Osteocyte (in vitro differentiated cells): Measurements from ENCODE around the gene KAZN. TPM values are rescaled to one million over a fixed set of nuclear protein-coding genes. Genes with fewer than 3 reads are reported as not detected.

Source experiments
- DNase-seq: peaks from one replicate; pipeline ENCODE4 v3.0.0; 2021; ENCODE audit warnings: mixed read lengths; ENCODE audit not compliant: unreplicated experiment; ENCODE audit errors: extremely low spot score
- H3K27ac Mint-ChIP-seq: one replicate; pipeline ENCODE4 v1.8.0; 2021; ENCODE audit warnings: mild to moderate bottlenecking, mixed read lengths; ENCODE audit not compliant: unreplicated experiment
- H3K27me3 Mint-ChIP-seq: one replicate; pipeline ENCODE4 v1.8.0; 2021; ENCODE audit warnings: mixed read lengths; ENCODE audit not compliant: unreplicated experiment
- H3K36me3 Mint-ChIP-seq: one replicate; pipeline ENCODE4 v1.8.0; 2021; ENCODE audit warnings: mixed read lengths; ENCODE audit not compliant: unreplicated experiment
- H3K4me1 Mint-ChIP-seq: one replicate; pipeline ENCODE4 v1.8.0; 2021; ENCODE audit warnings: mixed read lengths; ENCODE audit not compliant: unreplicated experiment
- H3K4me3 Mint-ChIP-seq: one replicate; pipeline ENCODE4 v1.8.0; 2021; ENCODE audit warnings: mild to moderate bottlenecking, moderate library complexity, mixed read lengths; ENCODE audit not compliant: unreplicated experiment
- H3K9me3 Mint-ChIP-seq: one replicate; pipeline ENCODE4 v1.8.0; 2021; ENCODE audit warnings: mixed read lengths; ENCODE audit not compliant: unreplicated experiment
- CTCF ChIP-seq: fragments of 200-600 bp; sonication (generic); IDR thresholded peaks from 2 replicates; pipeline ENCODE4 v1.5.0; 2021; ENCODE audit warnings: antibody characterized with exemption, mild to moderate bottlenecking, moderate library complexity
- total RNA-seq: library from RNA; stranded (reverse); gene quantifications from 2 replicates; pipeline ENCODE4 v1.2.1, GENCODE V29; 2021

Gene KAZN
- total RNA-seq, 1 donor from 2014 or later: 47.1 TPM

- no peak overlapping the region for H3K4me3 Mint-ChIP-seq
- no peak for DNase-seq
- no peaks in the 10 kb centered on the region for H3K36me3 Mint-ChIP-seq
- no peak for TF ChIP-seq CTCF
- H3K27ac Mint-ChIP-seq: no peak overlapping the region
- H3K27me3 Mint-ChIP-seq: peaks cover 17% of the 10 kb centered on the region
- no peaks in the 10 kb centered on the region for H3K4me1 Mint-ChIP-seq
- H3K9me3 Mint-ChIP-seq: peaks cover 13% of the 10 kb centered on the region
Measured at GRCh38 chr1:15100880-15101760, 502.6 kb downstream of the KAZN start.

- Mint-ChIP-seq H3K27me3 (peaks cover 17% of the 10 kb centered on the region), H3K27ac (no peak overlapping the region), H3K36me3 (no peaks in the 10 kb centered on the region), H3K4me1 (no peaks in the 10 kb centered on the region), H3K4me3 (no peak overlapping the region), H3K9me3 (peaks cover 13% of the 10 kb centered on the region)
- TF ChIP-seq CTCF: no peak
- no peak for DNase-seq
Measured at GRCh38 chr1:15101801-15102200, 503.3 kb downstream of the KAZN start.

GRCh38 chr1:15102646-15103045 is 504.2 kb downstream of the KAZN start:
- no peaks in the 10 kb centered on the region for H3K36me3 Mint-ChIP-seq
- no peak for TF ChIP-seq CTCF
- H3K4me1 Mint-ChIP-seq: no peaks in the 10 kb centered on the region
- peaks cover 13% of the 10 kb centered on the region for H3K9me3 Mint-ChIP-seq
- peaks cover 17% of the 10 kb centered on the region for H3K27me3 Mint-ChIP-seq
- no peak overlapping the region for H3K27ac Mint-ChIP-seq
- DNase-seq: no peak
- no peak overlapping the region for H3K4me3 Mint-ChIP-seq

- no peaks in the 10 kb centered on the region for H3K4me1 Mint-ChIP-seq
- no peak overlapping the region for H3K4me3 Mint-ChIP-seq
- no peaks in the 10 kb centered on the region for H3K36me3 Mint-ChIP-seq
- TF ChIP-seq CTCF: no peak
- peaks cover 13% of the 10 kb centered on the region for H3K9me3 Mint-ChIP-seq
- no peak overlapping the region for H3K27ac Mint-ChIP-seq
- DNase-seq: no peak
- peaks cover 17% of the 10 kb centered on the region for H3K27me3 Mint-ChIP-seq
Measured at GRCh38 chr1:15103211-15103610, 504.7 kb downstream of the KAZN start.

GRCh38 chr1:15103906-15104305 is 505.4 kb downstream of the KAZN start:
- H3K36me3 Mint-ChIP-seq: no peaks in the 10 kb centered on the region
- peaks cover 21% of the 10 kb centered on the region for H3K27me3 Mint-ChIP-seq
- no peaks in the 10 kb centered on the region for H3K4me1 Mint-ChIP-seq
- no peak overlapping the region for H3K4me3 Mint-ChIP-seq
- peaks cover 13% of the 10 kb centered on the region for H3K9me3 Mint-ChIP-seq
- TF ChIP-seq CTCF: no peak
- DNase-seq: no peak
- no peak overlapping the region for H3K27ac Mint-ChIP-seq
